ENCODE measurements around the gene PIAS4. TPM values are rescaled to one million over a fixed set of nuclear protein-coding genes. Genes with fewer than 3 reads are reported as not detected.
"Not testable (repeated sequence)": the region's sequence is repeated elsewhere in the genome, so short reads cannot be mapped to it uniquely, and the experiment has no call there.

The PIAS4 gene
- total RNA-seq = 10 to 100 TPM; 11.9 to 13.1 (median 12.5) TPM
- polyA plus RNA-seq = 9.6 TPM
- long read RNA-seq, donor 1, transcript PIAS4-201 (11 exons, 3,159 nt) = major isoform, 32 of 47 reads
- long read RNA-seq, donor 1, partial matches to known transcripts = 11 of 47 reads
- long read RNA-seq, donor 1, other reads (novel, unspliced or antisense) = 4 of 47 reads
- long read RNA-seq, donor 2, transcript PIAS4-201 (11 exons, 3,159 nt) = major isoform, 5 of 10 reads
- long read RNA-seq, donor 2, partial matches to known transcripts = 4 of 10 reads
- long read RNA-seq, donor 2, other reads (novel, unspliced or antisense) = 1 of 10 reads
- long read RNA-seq, donor 3, transcript PIAS4-201 (11 exons, 3,159 nt) = major isoform, 53 of 71 reads
- long read RNA-seq, donor 3, partial matches to known transcripts = 12 of 71 reads
- long read RNA-seq, donor 3, other reads (novel, unspliced or antisense) = 6 of 71 reads
- long read RNA-seq, donor 4, transcript PIAS4-201 (11 exons, 3,159 nt) = major isoform, 5 of 8 reads
- long read RNA-seq, donor 4, partial matches to known transcripts = 3 of 8 reads
- long read RNA-seq, donor 4, other reads (novel, unspliced or antisense) = 0 of 8 reads

GRCh38 chr19:4007021-4007835 is at the start of gene PIAS4:
TSS of gene PIAS4 (plus strand) at chr19:4007736. CDS start at chr19:4007761, 25 bp downstream.
- ATAC-seq (peak; percentile 96), DNase-seq (peak; percentile 96 to 99 (median 99))
- Histone ChIP-seq H3K4me1 (ENCODE audit: control insufficient read depth, insufficient read depth, low read length) (peaks cover 11% of the 10 kb centered on the region), H3K27me3 (ENCODE audit: control insufficient read depth, insufficient read depth) (no peaks in the 10 kb centered on the region), H3K9me3 (ENCODE audit: control insufficient read depth, low read length) (no peaks in the 10 kb centered on the region), H3K27ac (ENCODE audit: low read length) (peak within 1 kb of the TSS; percentile 62), H3K4me3 (ENCODE audit: low read length) (peak within 1 kb of the TSS; percentile 86)
- intact Hi-C loops (cut with DNase I) = loop anchor here in 1 of 4 donors (10.0 kb wide), 1 partner anchor 178 kb away; the partner anchor contains the start of genes ANKRD24 and SIRT6
- under 1% methylated on average over 91 of the region's 91 CpGs for WGBS

GRCh38 chr19:3958836-3959765 is 48.4 kb upstream of the PIAS4 start:
- ATAC-seq (peak; percentile 4 to 6), DNase-seq (peak in 2 of 3 donors; percentile 57 to 59)
- intact Hi-C loops (cut with DNase I) = no loop called here
- no peak overlapping the region for H3K4me3 ChIP-seq (ENCODE audit: low read length)
- no peaks in the 10 kb centered on the region for H3K9me3 ChIP-seq (ENCODE audit: control insufficient read depth, low read length)
- WGBS = 95% methylated on average over 86 of the region's 86 CpGs
- no peaks in the 10 kb centered on the region for H3K4me1 ChIP-seq (ENCODE audit: control insufficient read depth, insufficient read depth, low read length)
- no peaks in the 10 kb centered on the region for H3K27me3 ChIP-seq (ENCODE audit: control insufficient read depth, insufficient read depth)
- H3K27ac ChIP-seq (ENCODE audit: low read length) = no peak overlapping the region

- 95% methylated on average over 15 of the region's 15 CpGs for WGBS
- no peaks in the 10 kb centered on the region for H3K9me3 ChIP-seq (ENCODE audit: control insufficient read depth, low read length)
- no peaks in the 10 kb centered on the region for H3K4me1 ChIP-seq (ENCODE audit: control insufficient read depth, insufficient read depth, low read length)
- DNase-seq (peak in 2 of 3 donors; percentile 36 to 60), ATAC-seq (no peak)
- no peak overlapping the region for H3K4me3 ChIP-seq (ENCODE audit: low read length)
- no peaks in the 10 kb centered on the region for H3K27me3 ChIP-seq (ENCODE audit: control insufficient read depth, insufficient read depth)
- intact Hi-C loops (cut with DNase I) = no loop called here
- H3K27ac ChIP-seq (ENCODE audit: low read length) = no peak overlapping the region
Measured at GRCh38 chr19:3959766-3960131, 47.8 kb upstream of the PIAS4 start.

GRCh38 chr19:3961007-3961406 is 46.5 kb upstream of the PIAS4 start:
- ATAC-seq (no peak), DNase-seq (peak in 2 of 3 donors; percentile 50 to 53)
- no peak overlapping the region for H3K4me3 ChIP-seq (ENCODE audit: low read length)
- H3K4me1 ChIP-seq (ENCODE audit: control insufficient read depth, insufficient read depth, low read length) = no peaks in the 10 kb centered on the region
- 88% methylated on average over 24 of the region's 24 CpGs for WGBS
- H3K27ac ChIP-seq (ENCODE audit: low read length) = peak overlapping the region; percentile 14
- no peaks in the 10 kb centered on the region for H3K9me3 ChIP-seq (ENCODE audit: control insufficient read depth, low read length)
- H3K27me3 ChIP-seq (ENCODE audit: control insufficient read depth, insufficient read depth) = no peaks in the 10 kb centered on the region
- intact Hi-C loops (cut with DNase I) = no loop called here

GRCh38 chr19:3963458-3964255 is 43.9 kb upstream of the PIAS4 start:
- Histone ChIP-seq H3K4me3 (ENCODE audit: low read length) (no peak overlapping the region), H3K27me3 (ENCODE audit: control insufficient read depth, insufficient read depth) (no peaks in the 10 kb centered on the region), H3K4me1 (ENCODE audit: control insufficient read depth, insufficient read depth, low read length) (peaks cover 5% of the 10 kb centered on the region), H3K27ac (ENCODE audit: low read length) (no peak overlapping the region), H3K9me3 (ENCODE audit: control insufficient read depth, low read length) (no peaks in the 10 kb centered on the region)
- 89% methylated on average over 35 of the region's 35 CpGs for WGBS
- intact Hi-C loops (cut with DNase I) = no loop called here
- DNase-seq (peak in 2 of 3 donors; percentile 60 to 68), ATAC-seq (no peak)

GRCh38 chr19:3964256-3965194 is 43.0 kb upstream of the PIAS4 start:
- peak in 2 of 3 donors; percentile 63 to 72 for DNase-seq
- Histone ChIP-seq H3K4me3 (ENCODE audit: low read length) (no peak overlapping the region), H3K4me1 (ENCODE audit: control insufficient read depth, insufficient read depth, low read length) (peaks cover 6% of the 10 kb centered on the region), H3K27ac (ENCODE audit: low read length) (peak overlapping the region; percentile 49), H3K27me3 (ENCODE audit: control insufficient read depth, insufficient read depth) (no peaks in the 10 kb centered on the region), H3K9me3 (ENCODE audit: control insufficient read depth, low read length) (no peaks in the 10 kb centered on the region)
- ATAC-seq = no peak
- intact Hi-C loops (cut with DNase I) = no loop called here
- WGBS = 77% methylated on average over 60 of the region's 60 CpGs

GRCh38 chr19:3966051-3967017 is 41.2 kb upstream of the PIAS4 start:
- no peak overlapping the region for H3K4me3 ChIP-seq (ENCODE audit: low read length)
- H3K27me3 ChIP-seq (ENCODE audit: control insufficient read depth, insufficient read depth) = no peaks in the 10 kb centered on the region
- DNase-seq (peak in 1 of 3 donors; percentile 65), ATAC-seq (no peak)
- H3K9me3 ChIP-seq (ENCODE audit: control insufficient read depth, low read length) = no peaks in the 10 kb centered on the region
- intact Hi-C loops (cut with DNase I) = no loop called here
- peak overlapping the region; percentile 63 for H3K27ac ChIP-seq (ENCODE audit: low read length)
- WGBS = 68% methylated on average over 30 of the region's 30 CpGs
- peaks cover 10% of the 10 kb centered on the region for H3K4me1 ChIP-seq (ENCODE audit: control insufficient read depth, insufficient read depth, low read length)

GRCh38 chr19:3967983-3968382 is 39.6 kb upstream of the PIAS4 start:
- WGBS = 85% methylated on average over 12 of the region's 12 CpGs
- H3K4me3 ChIP-seq (ENCODE audit: low read length); DNase-seq; intact Hi-C loops (cut with DNase I); ATAC-seq; H3K27me3 ChIP-seq (ENCODE audit: control insufficient read depth, insufficient read depth); H3K9me3 ChIP-seq (ENCODE audit: control insufficient read depth, low read length): not testable (repeated sequence)
- H3K27ac ChIP-seq (ENCODE audit: low read length) = peak overlapping the region; percentile 91
- H3K4me1 ChIP-seq (ENCODE audit: control insufficient read depth, insufficient read depth, low read length) = peaks cover 10% of the 10 kb centered on the region

Measured in right cardiac atrium (tissue), 5 donors.